Transverse colon (tissue), 4 donors: ENCODE data around the gene TMEM240.
"Not testable (repeated sequence)": the region's sequence is repeated elsewhere in the genome, so short reads cannot be mapped to it uniquely, and the experiment has no call there.

Experiments
- CTCF ChIP-seq, 5 experiments: fragments of 200-600 bp in 3 of 5; fragments of 450-650 bp in 2 of 5; sonication (generic) in 3 of 5; IDR thresholded peaks; 1 replicate in 2 of 5; 2 replicates in 3 of 5; pipeline ENCODE4 v1.5.1; 2016 to 2017; ENCODE audit warnings: antibody characterized with exemption in 5 of 5, inconsistent platforms in 3 of 5, mild to moderate bottlenecking in 2 of 5, moderate library complexity in 1 of 5
- EP300 ChIP-seq: sonication (generic); formaldehyde crosslinking; IDR thresholded peaks from one replicate; pipeline ENCODE4 v1.6.1; 2017; ENCODE audit warnings: antibody characterized with exemption, low read depth
- POLR2A ChIP-seq: fragments of 450-650 bp; IDR thresholded peaks from one replicate; pipeline ENCODE4 v1.6.1; 2016; ENCODE audit warnings: antibody characterized with exemption, mild to moderate bottlenecking, moderate library complexity
- POLR2AphosphoS5 ChIP-seq, 3 donors: sonication (generic); formaldehyde crosslinking; IDR thresholded peaks; one replicate each; pipeline ENCODE4 v1.6.1; 2016; ENCODE audit warnings: antibody characterized with exemption in 3 of 3

GRCh38 chr1:1484976-1485750 is 55.3 kb downstream of the TMEM240 start:
- not testable (repeated sequence) for TF ChIP-seq CTCF (IDR thresholded peaks at IDR 0.05); POLR2AphosphoS5 (IDR thresholded peaks at IDR 0.05); POLR2A; EP300
